Chondrocyte (in vitro differentiated cells): ENCODE results near the gene PPP6R2. TPM values are rescaled to one million over a fixed set of nuclear protein-coding genes. Genes with fewer than 3 reads are reported as not detected.

Experiments used
- DNase-seq: peaks from one replicate; pipeline ENCODE4 v3.0.0; 2021; ENCODE audit warnings: mixed read lengths, low spot score
- H3K27ac Mint-ChIP-seq: one replicate; pipeline ENCODE4 v1.8.0; 2021; ENCODE audit warnings: mild to moderate bottlenecking, moderate library complexity, mixed read lengths; ENCODE audit not compliant: unreplicated experiment
- H3K27me3 Mint-ChIP-seq: 2 replicates; pipeline ENCODE4 v1.8.0; 2021; ENCODE audit warnings: low read depth, mixed read lengths
- H3K36me3 Mint-ChIP-seq: 2 replicates; pipeline ENCODE4 v1.8.0; 2021; ENCODE audit warnings: low read depth, mixed read lengths
- H3K4me1 Mint-ChIP-seq: 2 replicates; pipeline ENCODE4 v1.8.0; 2021; ENCODE audit warnings: low read depth, mild to moderate bottlenecking, mixed read lengths
- H3K4me3 Mint-ChIP-seq: one replicate; pipeline ENCODE4 v1.8.0; 2021; ENCODE audit warnings: mild to moderate bottlenecking, moderate library complexity, mixed read lengths; ENCODE audit not compliant: unreplicated experiment
- H3K9me3 Mint-ChIP-seq: 2 replicates; pipeline ENCODE4 v1.8.0; 2021; ENCODE audit warnings: low read depth, mixed read lengths
- CTCF ChIP-seq: fragments of 200-600 bp; sonication (generic); IDR thresholded peaks from 2 replicates; pipeline ENCODE4 v1.5.0; 2021; ENCODE audit warnings: antibody characterized with exemption, mild to moderate bottlenecking, moderate library complexity
- total RNA-seq: library from RNA; stranded (reverse); gene quantifications from 3 replicates; pipeline ENCODE4 v1.2.1, GENCODE V29; 2021

PPP6R2 gene
- total RNA-seq, 1 donor from 2014 or later: 47.1 TPM

GRCh38 chr22:50300620-50301257 is 42.4 kb upstream of the PPP6R2 start:
- DNase-seq: no peak
- Mint-ChIP-seq H3K4me1 (peaks cover 78% of the 10 kb centered on the region), H3K9me3 (no peaks in the 10 kb centered on the region), H3K27me3 (no peaks in the 10 kb centered on the region), H3K4me3 (peak overlapping the region; percentile 25), H3K36me3 (no peaks in the 10 kb centered on the region), H3K27ac (no peak overlapping the region)
- TF ChIP-seq CTCF: no peak

- no peak for DNase-seq
- Mint-ChIP-seq H3K27ac (peak overlapping the region; percentile 57), H3K27me3 (no peaks in the 10 kb centered on the region), H3K9me3 (no peaks in the 10 kb centered on the region), H3K36me3 (no peaks in the 10 kb centered on the region), H3K4me1 (peaks cover 75% of the 10 kb centered on the region), H3K4me3 (no peak overlapping the region)
- TF ChIP-seq CTCF: no peak
These were observed 41.5 kb upstream of the PPP6R2 start for GRCh38 chr22:50301581-50301991.

GRCh38 chr22:50302041-50302541 is 41.0 kb upstream of the PPP6R2 start:
- H3K27me3 Mint-ChIP-seq: no peaks in the 10 kb centered on the region
- DNase-seq: no peak
- peak overlapping the region; percentile 99 for H3K27ac Mint-ChIP-seq
- TF ChIP-seq CTCF: no peak
- H3K36me3 Mint-ChIP-seq: no peaks in the 10 kb centered on the region
- H3K4me3 Mint-ChIP-seq: no peak overlapping the region
- no peaks in the 10 kb centered on the region for H3K9me3 Mint-ChIP-seq
- H3K4me1 Mint-ChIP-seq: peaks cover 72% of the 10 kb centered on the region

GRCh38 chr22:50302564-50302963 is 40.6 kb upstream of the PPP6R2 start:
- Mint-ChIP-seq H3K4me3 (peak overlapping the region; percentile 33), H3K27me3 (no peaks in the 10 kb centered on the region), H3K36me3 (no peaks in the 10 kb centered on the region), H3K9me3 (no peaks in the 10 kb centered on the region), H3K27ac (peak overlapping the region; percentile 99), H3K4me1 (peaks cover 68% of the 10 kb centered on the region)
- no peak for DNase-seq
- TF ChIP-seq CTCF: no peak

- TF ChIP-seq CTCF: no peak
- H3K9me3 Mint-ChIP-seq: no peaks in the 10 kb centered on the region
- DNase-seq: no peak
- H3K4me1 Mint-ChIP-seq: peaks cover 62% of the 10 kb centered on the region
- no peaks in the 10 kb centered on the region for H3K27me3 Mint-ChIP-seq
- H3K4me3 Mint-ChIP-seq: no peak overlapping the region
- H3K27ac Mint-ChIP-seq: peak overlapping the region; percentile 99
- no peaks in the 10 kb centered on the region for H3K36me3 Mint-ChIP-seq
These were observed 39.6 kb upstream of the PPP6R2 start for GRCh38 chr22:50303515-50303847.
